Rectal smooth muscle tissue (tissue), 1 donor: ENCODE data around the gene CCM2.
"Not testable (repeated sequence)": the region's sequence is repeated elsewhere in the genome, so short reads cannot be mapped to it uniquely, and the experiment has no call there.

Experiments used
- H3K27ac ChIP-seq: one replicate; pipeline ENCODE4 v1.7.0; 2013; ENCODE audit warnings: low read depth, low read length, inconsistent platforms
- H3K27me3 ChIP-seq: one replicate; pipeline ENCODE4 v1.7.0; 2013; ENCODE audit warnings: low read length; ENCODE audit not compliant: control insufficient read depth, insufficient read depth
- H3K36me3 ChIP-seq: one replicate; pipeline ENCODE4 v1.7.0; 2013; ENCODE audit warnings: low read length; ENCODE audit not compliant: control insufficient read depth, insufficient read depth
- H3K4me1 ChIP-seq: one replicate; pipeline ENCODE4 v1.7.0; 2013; ENCODE audit warnings: low read length; ENCODE audit not compliant: control insufficient read depth, insufficient read depth
- H3K4me3 ChIP-seq: one replicate; pipeline ENCODE4 v1.7.0; 2013; ENCODE audit warnings: low read length
- H3K9ac ChIP-seq: one replicate; pipeline ENCODE4 v1.7.0; 2013; ENCODE audit warnings: low read length

Gene CCM2

GRCh38 chr7:45026984-45027773 lies 27.2 kb downstream of the CCM2 start:
- Histone ChIP-seq H3K27me3 (no peaks in the 10 kb centered on the region), H3K36me3 (peaks cover 6% of the 10 kb centered on the region), H3K4me1 (no peaks in the 10 kb centered on the region), H3K4me3 (peak overlapping the region; percentile 65), H3K27ac (no peak overlapping the region), H3K9ac (no peak overlapping the region)

DNA sequence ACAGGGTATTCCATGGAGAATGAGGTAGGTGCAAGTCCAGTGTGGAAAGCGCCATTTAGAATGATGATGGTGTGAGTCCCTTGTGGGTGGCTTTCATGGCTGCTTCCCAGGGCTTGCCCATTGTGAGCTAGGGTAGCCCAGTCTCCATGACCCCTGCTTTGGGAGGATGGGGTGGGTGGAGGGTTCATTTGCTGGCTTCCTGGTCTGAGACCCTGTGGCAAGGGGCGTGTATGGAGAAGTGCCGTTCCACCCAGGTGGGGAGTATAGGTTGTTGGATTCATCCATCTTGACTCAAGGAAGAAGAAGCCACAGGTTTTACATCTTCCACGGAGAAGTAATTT lies 27.7 kb downstream of the CCM2 start:
- Histone ChIP-seq H3K36me3 (peaks cover 6% of the 10 kb centered on the region), H3K27me3 (no peaks in the 10 kb centered on the region), H3K4me1 (no peaks in the 10 kb centered on the region), H3K27ac (no peak overlapping the region), H3K4me3 (peak overlapping the region; percentile 65), H3K9ac (no peak overlapping the region)

DNA sequence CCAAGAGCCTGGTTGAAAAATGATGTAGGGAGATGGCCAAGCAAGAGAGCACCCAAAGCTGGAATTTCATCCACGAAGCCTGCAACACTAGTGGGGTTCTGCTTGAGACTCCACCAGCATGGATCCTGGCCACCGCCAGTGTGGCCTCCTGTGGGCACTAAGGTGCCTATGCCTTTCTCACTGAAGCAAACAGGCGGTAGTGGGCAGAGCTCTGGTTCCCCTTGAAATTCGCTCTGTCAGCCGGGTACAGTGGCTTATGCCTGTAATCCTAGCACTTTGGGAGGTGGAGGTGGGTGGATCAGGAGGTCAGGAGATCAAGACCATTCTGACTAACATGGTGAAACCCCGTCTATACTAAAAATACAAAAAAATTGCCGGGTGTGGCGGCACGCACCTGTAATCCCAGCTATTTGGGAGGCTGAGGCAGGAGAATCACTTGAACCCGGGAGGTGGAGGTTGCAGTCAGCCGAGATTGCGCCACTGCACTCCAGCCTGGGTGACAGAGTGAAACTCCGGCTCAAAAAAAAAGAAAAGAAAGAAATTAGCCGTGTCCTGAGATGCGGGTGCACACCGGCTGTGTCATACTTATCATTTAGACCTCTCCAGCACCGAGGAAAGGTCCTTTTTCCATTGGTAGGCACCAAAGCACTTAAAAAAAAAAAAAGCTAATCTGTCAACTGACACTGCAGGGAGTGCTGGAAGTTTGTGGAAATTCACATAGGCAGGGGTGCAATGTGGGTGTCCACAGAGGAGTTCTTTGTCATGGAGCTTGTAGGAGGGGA lies 28.3 kb downstream of the CCM2 start:
- Histone ChIP-seq H3K27ac (no peak overlapping the region), H3K9ac (no peak overlapping the region), H3K27me3 (no peaks in the 10 kb centered on the region), H3K4me1 (no peaks in the 10 kb centered on the region), H3K36me3 (peaks cover 6% of the 10 kb centered on the region), H3K4me3 (peak overlapping the region; percentile 65)

DNA sequence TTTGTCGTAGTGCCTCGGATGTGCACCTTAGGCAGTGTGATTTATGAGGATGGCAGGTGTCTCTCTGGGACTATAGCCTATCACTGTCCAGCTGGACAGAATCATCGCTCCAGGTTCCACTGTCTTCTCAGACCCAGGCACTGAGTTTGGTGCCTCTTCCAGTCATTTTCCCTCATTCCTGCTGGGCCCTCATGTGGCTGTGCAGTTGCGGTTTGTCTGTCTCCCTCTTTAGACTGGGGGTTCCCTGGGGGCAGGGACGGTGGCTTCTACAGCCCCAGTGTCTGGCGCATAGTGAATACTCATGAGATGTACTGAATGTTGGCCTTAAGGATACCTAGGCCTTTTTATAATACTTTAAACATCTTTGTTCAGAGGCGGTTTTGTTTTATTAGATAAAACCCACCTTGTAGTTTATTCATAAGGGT lies 28.9 kb downstream of the CCM2 start:
- Histone ChIP-seq H3K4me3 (peak overlapping the region; percentile 52), H3K27ac (no peak overlapping the region), H3K9ac (no peak overlapping the region), H3K27me3 (no peaks in the 10 kb centered on the region), H3K36me3 (peaks cover 6% of the 10 kb centered on the region), H3K4me1 (no peaks in the 10 kb centered on the region)

- H3K4me1 ChIP-seq = no peaks in the 10 kb centered on the region
Measured at GRCh38 chr7:45031829-45032228, 31.8 kb downstream of the CCM2 start.

GRCh38 chr7:45032421-45032820 lies 32.4 kb downstream of the CCM2 start:
- H3K4me1 ChIP-seq = no peaks in the 10 kb centered on the region
- H3K27me3 ChIP-seq = no peaks in the 10 kb centered on the region
- no peak overlapping the region for H3K4me3 ChIP-seq
- no peak overlapping the region for H3K9ac ChIP-seq
- peaks cover 6% of the 10 kb centered on the region for H3K36me3 ChIP-seq
- no peak overlapping the region for H3K27ac ChIP-seq

More at GRCh38 chr7:45031829-45032228, 31.8 kb downstream of the CCM2 start:
- Histone ChIP-seq H3K36me3 (peaks cover 6% of the 10 kb centered on the region), H3K27me3 (no peaks in the 10 kb centered on the region), H3K4me3 (no peak overlapping the region), H3K27ac (no peak overlapping the region), H3K9ac (no peak overlapping the region)

- Histone ChIP-seq H3K4me3 (no peak overlapping the region), H3K9ac (no peak overlapping the region), H3K27me3 (no peaks in the 10 kb centered on the region), H3K4me1 (no peaks in the 10 kb centered on the region), H3K27ac (no peak overlapping the region), H3K36me3 (peaks cover 8% of the 10 kb centered on the region)
Measured at GRCh38 chr7:45033261-45033930, 33.4 kb downstream of the CCM2 start.

- no peak overlapping the region for H3K9ac ChIP-seq
- H3K36me3 ChIP-seq = peaks cover 10% of the 10 kb centered on the region
- no peak overlapping the region for H3K27ac ChIP-seq
- H3K27me3 ChIP-seq = no peaks in the 10 kb centered on the region
- H3K4me1 ChIP-seq = no peaks in the 10 kb centered on the region
- no peak overlapping the region for H3K4me3 ChIP-seq
Measured at GRCh38 chr7:45033931-45034290, 33.9 kb downstream of the CCM2 start.

DNA sequence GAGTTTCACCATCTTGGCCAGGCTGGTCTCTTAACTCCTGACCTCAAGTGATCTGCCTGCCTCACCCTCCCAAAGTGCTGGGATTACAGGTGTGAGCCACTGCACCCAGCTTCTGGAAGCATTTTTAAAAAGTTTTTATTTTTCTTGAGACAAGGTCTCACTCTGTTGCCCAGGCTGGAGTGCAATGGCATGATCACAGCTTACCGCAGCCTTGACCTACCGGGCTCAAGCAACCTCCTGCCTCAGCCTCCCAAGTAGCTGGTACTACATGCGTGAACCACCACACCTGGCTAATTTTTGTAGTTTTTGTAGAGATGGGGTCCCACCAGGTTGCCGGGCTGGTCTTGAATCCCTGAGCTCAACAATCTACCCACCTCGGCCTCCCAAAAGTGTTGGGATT lies 34.7 kb downstream of the CCM2 start:
- not testable (repeated sequence) for H3K4me1 ChIP-seq, H3K9ac ChIP-seq, H3K4me3 ChIP-seq, H3K27me3 ChIP-seq, H3K27ac ChIP-seq
- peaks cover 11% of the 10 kb centered on the region for H3K36me3 ChIP-seq

GRCh38 chr7:45035371-45035770 lies 35.4 kb downstream of the CCM2 start:
- Histone ChIP-seq H3K9ac (no peak overlapping the region), H3K27me3 (no peaks in the 10 kb centered on the region), H3K4me1 (no peaks in the 10 kb centered on the region), H3K36me3 (peaks cover 11% of the 10 kb centered on the region), H3K4me3 (no peak overlapping the region), H3K27ac (no peak overlapping the region)

DNA sequence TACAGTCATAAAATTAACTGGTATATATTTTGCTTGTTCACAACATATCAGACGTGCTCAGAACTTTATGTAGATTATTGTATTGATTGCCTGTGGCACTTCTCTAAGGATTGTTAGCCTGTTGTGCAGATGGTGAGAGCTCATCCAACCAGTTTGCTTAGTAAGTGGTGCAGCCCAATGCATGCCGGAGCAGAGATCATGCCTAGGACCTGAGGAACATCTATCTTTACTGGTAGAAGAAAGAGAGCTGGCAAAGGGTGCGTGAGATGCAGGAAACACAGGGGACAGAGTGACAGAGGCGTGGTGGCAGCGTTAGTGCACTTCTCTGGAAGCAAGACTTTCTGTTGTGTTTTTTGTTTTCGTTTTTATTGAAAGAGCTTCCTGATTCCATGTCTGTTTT lies 35.9 kb downstream of the CCM2 start:
- Histone ChIP-seq H3K27ac (no peak overlapping the region), H3K4me1 (no peaks in the 10 kb centered on the region), H3K27me3 (no peaks in the 10 kb centered on the region), H3K36me3 (peaks cover 13% of the 10 kb centered on the region), H3K9ac (no peak overlapping the region), H3K4me3 (no peak overlapping the region)

DNA sequence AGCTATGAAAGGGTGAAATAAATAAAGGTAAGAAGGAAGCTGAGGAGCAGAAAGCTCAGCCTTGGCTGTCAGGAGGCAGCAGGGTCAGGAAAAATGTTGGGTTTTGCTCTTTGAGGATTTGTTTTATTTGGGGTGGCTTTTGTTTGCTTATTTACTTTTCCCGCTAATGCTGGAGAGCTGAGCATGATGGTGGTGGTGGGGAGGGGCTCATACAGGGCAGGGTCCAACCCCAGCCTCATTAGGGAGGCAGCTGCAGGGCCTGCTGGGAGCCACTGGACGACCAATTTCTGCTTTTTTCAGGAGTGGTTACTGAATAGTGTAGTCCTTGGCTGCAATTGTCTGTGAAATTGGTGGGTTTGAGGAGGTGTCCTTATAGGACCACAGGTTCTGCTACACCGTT lies 36.3 kb downstream of the CCM2 start:
- H3K9ac ChIP-seq = no peak overlapping the region

More for the DNA sequence above, 36.3 kb downstream of the CCM2 start:
- peaks cover 14% of the 10 kb centered on the region for H3K36me3 ChIP-seq
- H3K27me3 ChIP-seq = no peaks in the 10 kb centered on the region
- no peak overlapping the region for H3K4me3 ChIP-seq
- no peaks in the 10 kb centered on the region for H3K4me1 ChIP-seq
- no peak overlapping the region for H3K27ac ChIP-seq
